ENCODE results near the gene HYDIN.
"Not testable (repeated sequence)": the region's sequence is repeated elsewhere in the genome, so short reads cannot be mapped to it uniquely, and the experiment has no call there.

The HYDIN gene

GRCh38 chr16:71021961-71022537, 208.5 kb downstream of the HYDIN start:
- not testable (repeated sequence) for H3K4me3 ChIP-seq (ENCODE audit: low read depth, low read length); H3K36me3 ChIP-seq (ENCODE audit: control insufficient read depth, insufficient read depth, low read length); H3K9ac ChIP-seq (ENCODE audit: low read depth, low read length); H3K4me1 ChIP-seq (ENCODE audit: control insufficient read depth, insufficient read depth, low read length); H3K9me3 ChIP-seq (ENCODE audit: control insufficient read depth, insufficient read depth, low read length); H3K27me3 ChIP-seq (ENCODE audit: control insufficient read depth, insufficient read depth, low read length)

GRCh38 chr16:71019067-71019682, 211.3 kb downstream of the HYDIN start:
- not testable (repeated sequence) for H3K27me3 ChIP-seq (ENCODE audit: control insufficient read depth, insufficient read depth, low read length); H3K36me3 ChIP-seq (ENCODE audit: control insufficient read depth, insufficient read depth, low read length); H3K4me3 ChIP-seq (ENCODE audit: low read depth, low read length); H3K9me3 ChIP-seq (ENCODE audit: control insufficient read depth, insufficient read depth, low read length); H3K4me1 ChIP-seq (ENCODE audit: control insufficient read depth, insufficient read depth, low read length); H3K9ac ChIP-seq (ENCODE audit: low read depth, low read length)

- not testable (repeated sequence) for H3K4me3 ChIP-seq (ENCODE audit: low read depth, low read length); H3K36me3 ChIP-seq (ENCODE audit: control insufficient read depth, insufficient read depth, low read length); H3K9ac ChIP-seq (ENCODE audit: low read depth, low read length); H3K4me1 ChIP-seq (ENCODE audit: control insufficient read depth, insufficient read depth, low read length); H3K9me3 ChIP-seq (ENCODE audit: control insufficient read depth, insufficient read depth, low read length); H3K27me3 ChIP-seq (ENCODE audit: control insufficient read depth, insufficient read depth, low read length)
These were observed 215.1 kb downstream of the HYDIN start for GRCh38 chr16:71015419-71015818.

- not testable (repeated sequence) for H3K4me3 ChIP-seq (ENCODE audit: low read depth, low read length); H3K9ac ChIP-seq (ENCODE audit: low read depth, low read length); H3K27me3 ChIP-seq (ENCODE audit: control insufficient read depth, insufficient read depth, low read length); H3K36me3 ChIP-seq (ENCODE audit: control insufficient read depth, insufficient read depth, low read length); H3K9me3 ChIP-seq (ENCODE audit: control insufficient read depth, insufficient read depth, low read length); H3K4me1 ChIP-seq (ENCODE audit: control insufficient read depth, insufficient read depth, low read length)
These were observed 220.9 kb downstream of the HYDIN start for GRCh38 chr16:71009440-71010223.

- H3K27me3 ChIP-seq (ENCODE audit: control insufficient read depth, insufficient read depth, low read length); H3K4me1 ChIP-seq (ENCODE audit: control insufficient read depth, insufficient read depth, low read length): not testable (repeated sequence)
These were observed 224.0 kb downstream of the HYDIN start for GRCh38 chr16:71006516-71006915.

GRCh38 chr16:70999735-71000134, 230.8 kb downstream of the HYDIN start:
- H3K4me3 ChIP-seq (ENCODE audit: low read depth, low read length); H3K27me3 ChIP-seq (ENCODE audit: control insufficient read depth, insufficient read depth, low read length); H3K9ac ChIP-seq (ENCODE audit: low read depth, low read length); H3K4me1 ChIP-seq (ENCODE audit: control insufficient read depth, insufficient read depth, low read length); H3K9me3 ChIP-seq (ENCODE audit: control insufficient read depth, insufficient read depth, low read length); H3K36me3 ChIP-seq (ENCODE audit: control insufficient read depth, insufficient read depth, low read length): not testable (repeated sequence)

More at GRCh38 chr16:71006516-71006915, 224.0 kb downstream of the HYDIN start:
- H3K9me3 ChIP-seq (ENCODE audit: control insufficient read depth, insufficient read depth, low read length); H3K36me3 ChIP-seq (ENCODE audit: control insufficient read depth, insufficient read depth, low read length); H3K4me3 ChIP-seq (ENCODE audit: low read depth, low read length); H3K9ac ChIP-seq (ENCODE audit: low read depth, low read length): not testable (repeated sequence)

- H3K4me1 ChIP-seq (ENCODE audit: control insufficient read depth, insufficient read depth, low read length); H3K27me3 ChIP-seq (ENCODE audit: control insufficient read depth, insufficient read depth, low read length); H3K9ac ChIP-seq (ENCODE audit: low read depth, low read length); H3K36me3 ChIP-seq (ENCODE audit: control insufficient read depth, insufficient read depth, low read length); H3K4me3 ChIP-seq (ENCODE audit: low read depth, low read length); H3K9me3 ChIP-seq (ENCODE audit: control insufficient read depth, insufficient read depth, low read length): not testable (repeated sequence)
These were observed 234.7 kb downstream of the HYDIN start for GRCh38 chr16:70995799-70996198.

- H3K4me1 ChIP-seq (ENCODE audit: control insufficient read depth, insufficient read depth, low read length); H3K9ac ChIP-seq (ENCODE audit: low read depth, low read length): not testable (repeated sequence)
These were observed 238.0 kb downstream of the HYDIN start for GRCh38 chr16:70992511-70992910.

GRCh38 chr16:70987019-70987715, 243.4 kb downstream of the HYDIN start:
- H3K4me1 ChIP-seq (ENCODE audit: control insufficient read depth, insufficient read depth, low read length); H3K9ac ChIP-seq (ENCODE audit: low read depth, low read length); H3K27me3 ChIP-seq (ENCODE audit: control insufficient read depth, insufficient read depth, low read length); H3K36me3 ChIP-seq (ENCODE audit: control insufficient read depth, insufficient read depth, low read length); H3K9me3 ChIP-seq (ENCODE audit: control insufficient read depth, insufficient read depth, low read length); H3K4me3 ChIP-seq (ENCODE audit: low read depth, low read length): not testable (repeated sequence)

More at GRCh38 chr16:70992511-70992910, 238.0 kb downstream of the HYDIN start:
- H3K27me3 ChIP-seq (ENCODE audit: control insufficient read depth, insufficient read depth, low read length); H3K36me3 ChIP-seq (ENCODE audit: control insufficient read depth, insufficient read depth, low read length); H3K4me3 ChIP-seq (ENCODE audit: low read depth, low read length); H3K9me3 ChIP-seq (ENCODE audit: control insufficient read depth, insufficient read depth, low read length): not testable (repeated sequence)

GRCh38 chr16:70984675-70985074, 245.8 kb downstream of the HYDIN start:
- not testable (repeated sequence) for H3K4me3 ChIP-seq (ENCODE audit: low read depth, low read length); H3K9ac ChIP-seq (ENCODE audit: low read depth, low read length); H3K4me1 ChIP-seq (ENCODE audit: control insufficient read depth, insufficient read depth, low read length); H3K36me3 ChIP-seq (ENCODE audit: control insufficient read depth, insufficient read depth, low read length); H3K27me3 ChIP-seq (ENCODE audit: control insufficient read depth, insufficient read depth, low read length); H3K9me3 ChIP-seq (ENCODE audit: control insufficient read depth, insufficient read depth, low read length)

GRCh38 chr16:70968332-70968731, 262.2 kb downstream of the HYDIN start:
- not testable (repeated sequence) for H3K27me3 ChIP-seq (ENCODE audit: control insufficient read depth, insufficient read depth, low read length); H3K9ac ChIP-seq (ENCODE audit: low read depth, low read length); H3K9me3 ChIP-seq (ENCODE audit: control insufficient read depth, insufficient read depth, low read length); H3K4me1 ChIP-seq (ENCODE audit: control insufficient read depth, insufficient read depth, low read length); H3K36me3 ChIP-seq (ENCODE audit: control insufficient read depth, insufficient read depth, low read length); H3K4me3 ChIP-seq (ENCODE audit: low read depth, low read length)

- H3K36me3 ChIP-seq (ENCODE audit: control insufficient read depth, insufficient read depth, low read length); H3K27me3 ChIP-seq (ENCODE audit: control insufficient read depth, insufficient read depth, low read length); H3K4me3 ChIP-seq (ENCODE audit: low read depth, low read length); H3K9ac ChIP-seq (ENCODE audit: low read depth, low read length); H3K4me1 ChIP-seq (ENCODE audit: control insufficient read depth, insufficient read depth, low read length); H3K9me3 ChIP-seq (ENCODE audit: control insufficient read depth, insufficient read depth, low read length): not testable (repeated sequence)
These were observed 270.4 kb downstream of the HYDIN start for GRCh38 chr16:70960169-70960568.

Measured in iPS-15b (cell line).